K562 (cell line): ENCODE data around the gene BDH2. TPM values are rescaled to one million over a fixed set of nuclear protein-coding genes. Genes with fewer than 3 reads are reported as not detected.
A peak's percentile ranks its signal among the peaks of the same experiment; 100 is the strongest.

ENCODE experiments used
- ATAC-seq: fragments of 200-7000 bp; cut with Tn5 transposase; 3 replicates; pipeline ENCODE4 v1.9.1; 2020; ENCODE audit warnings: moderate library complexity
- BruUV-seq: library from RNA; stranded (reverse); fragments of 400-500 nt; replicated peaks from 2 replicates; lab custom pipeline; 2021; lab: Mats Ljungman, UMichigan
- CTCF ChIA-PET: fragments of 300-600 bp; formaldehyde crosslinking; extraction: SDS; loops from one replicate; lab custom pipeline; 2021; ENCODE audit warnings: low intra/inter-chr PET ratio; lab: Yijun Ruan, JAX
- POLR2A ChIA-PET: fragments of 300-600, 350-650 bp; sonication (Branson Sonifier 250); formaldehyde crosslinking; extraction: SDS; loops from one replicate; lab custom pipeline; 2021; ENCODE audit warnings: antibody characterized with exemption, inconsistent platforms; lab: Yijun Ruan, JAX
- DNase-seq, 4 experiments: peaks; one replicate each; pipeline versions ENCODE4 v3.0.0 to v3.0.0-alpha.2; 2011 to 2018; ENCODE audit warnings: low spot score in 3 of 4, mixed read lengths in 3 of 4; ENCODE audit errors: extremely low read depth in 1 of 4
- FAIRE-seq: peaks from 2 replicates; lab custom pipeline; 2011; peaks lifted over from hg19 to GRCh38; lab: Jason Lieb, UNC
- H2AFZ ChIP-seq: 2 replicates; pipeline ENCODE4 v1.6.0; 2011; ENCODE audit warnings: low read depth, low read length, control low read depth, inconsistent platforms
- H3K27ac ChIP-seq: fragments of 200-600 bp; 3 replicates; pipeline ENCODE4 v1.8.0; 2011; ENCODE audit warnings: low read depth, mild to moderate bottlenecking, control low read depth, inconsistent platforms, low read length, moderate library complexity, mixed read lengths; ENCODE audit errors: extremely low read depth
- H3K27me3 ChIP-seq, 2 experiments: fragments of 300-600 bp in 1 of 2; 2 replicates in 1 of 2; 3 replicates in 1 of 2; pipeline versions ENCODE4 v1.6.0 to v1.8.0; 2011; ENCODE audit warnings: inconsistent platforms in 2 of 2, low read length in 2 of 2, mild to moderate bottlenecking in 1 of 2, mixed read lengths in 1 of 2, moderate library complexity in 1 of 2; ENCODE audit not compliant: control insufficient read depth in 2 of 2, insufficient read depth in 2 of 2
- H3K36me3 ChIP-seq: fragments of 300-600 bp; 3 replicates; pipeline ENCODE4 v1.8.0; 2011; ENCODE audit warnings: mild to moderate bottlenecking, low read length, inconsistent platforms; ENCODE audit not compliant: control insufficient read depth, insufficient read depth
- H3K4me1 ChIP-seq, 2 experiments: fragments of 200-600 bp in 1 of 2; replicated peaks in 1 of 2; 2 replicates in 1 of 2; 3 replicates in 1 of 2; pipeline versions ENCODE4 v1.5.1 to v1.8.0; 2011; ENCODE audit warnings: inconsistent platforms in 2 of 2, low read length in 2 of 2, mild to moderate bottlenecking in 1 of 2, mixed read lengths in 1 of 2, moderate library complexity in 1 of 2; ENCODE audit not compliant: control insufficient read depth in 2 of 2, insufficient read depth in 2 of 2
- H3K4me2 ChIP-seq: 2 replicates; pipeline ENCODE4 v1.6.1; 2011; ENCODE audit warnings: low read length, control low read depth, inconsistent platforms, mixed read lengths; ENCODE audit not compliant: insufficient read depth
- H3K4me3 ChIP-seq: fragments of 200-600 bp; sonication (generic), shearing (Covaris generic); 2 replicates; pipeline ENCODE4 v1.5.1; 2016; ENCODE audit warnings: control low read depth, inconsistent platforms
- H3K79me2 ChIP-seq: fragments of 200-600 bp; 3 replicates; pipeline ENCODE4 v1.8.0; 2011; ENCODE audit warnings: low read length, inconsistent platforms; ENCODE audit not compliant: control insufficient read depth, insufficient read depth
- H3K9ac ChIP-seq, 2 experiments: 2 replicates each; pipeline versions ENCODE4 v1.6.0 to v1.6.1; 2011; ENCODE audit warnings: low read depth in 2 of 2, low read length in 2 of 2, control low read depth in 1 of 2, inconsistent platforms in 1 of 2, mild to moderate bottlenecking in 1 of 2, mixed read lengths in 1 of 2; ENCODE audit not compliant: insufficient read depth in 1 of 2
- H3K9me1 ChIP-seq: one replicate; pipeline ENCODE4 v1.6.0; 2011; ENCODE audit warnings: inconsistent platforms, mild to moderate bottlenecking, low read length, moderate library complexity; ENCODE audit not compliant: control insufficient read depth, insufficient read depth
- H3K9me3 ChIP-seq: replicated peaks from 2 replicates; pipeline ENCODE4 v1.5.1; 2011; ENCODE audit warnings: low read depth, low read length, inconsistent platforms; ENCODE audit not compliant: control insufficient read depth, insufficient read depth
- H4K20me1 ChIP-seq: replicated peaks from 2 replicates; pipeline ENCODE4 v1.6.1; 2011; ENCODE audit warnings: low read length, inconsistent platforms, mixed read lengths; ENCODE audit not compliant: control insufficient read depth, insufficient read depth
- ARHGAP35 ChIP-seq: fragments of 450-650 bp; IDR thresholded peaks from 2 replicates; pipeline ENCODE4 v1.6.1; 2018; ENCODE audit not compliant: partially characterized antibody
- E2F6 ChIP-seq, 2 experiments: IDR thresholded peaks; 2 replicates each; pipeline ENCODE4 v1.6.1; 2011; ENCODE audit warnings: borderline replicate concordance in 1 of 2, control low read depth in 1 of 2, low read depth in 1 of 2, low read length in 1 of 2, mild to moderate bottlenecking in 1 of 2, mixed read lengths in 1 of 2, moderate library complexity in 1 of 2; ENCODE audit not compliant: insufficient read depth in 1 of 2, insufficient read length in 1 of 2, poor library complexity in 1 of 2, severe bottlenecking in 1 of 2; ENCODE audit errors: extremely low read depth in 1 of 2
- GMEB1 ChIP-seq: fragments of 250-450 bp; sonication (Bioruptor Pico); IDR thresholded peaks from 2 replicates; pipeline ENCODE4 v1.4.0; 2020; ENCODE audit warnings: mild to moderate bottlenecking
- MEIS2 ChIP-seq: fragments of 450-650 bp; IDR thresholded peaks from 2 replicates; pipeline ENCODE4 v1.6.1; 2014; ENCODE audit warnings: mild to moderate bottlenecking; ENCODE audit not compliant: partially characterized antibody
- ZNF24 ChIP-seq: fragments of 450-650 bp; IDR thresholded peaks from 2 replicates; pipeline ENCODE4 v1.6.1; 2016
- ZNF512 ChIP-seq: IDR thresholded peaks from 2 replicates; pipeline ENCODE4 v1.6.1; 2016; ENCODE audit warnings: missing genetic modification characterization, missing compliant biosample characterization
- WGBS: fragments of 100-300 bp; shearing (Covaris generic); methylation state at CpG from one replicate; pipeline ENCODE4 v1.1.6; 2016; ENCODE audit warnings: low coverage, mixed read lengths; ENCODE audit not compliant: insufficient coverage; ENCODE audit errors: missing lambda C conversion rate; 5-methylcytosine and 5-hydroxymethylcytosine counted together
- in situ Hi-C: fragments of 300-500 bp; cut with MboI; formaldehyde crosslinking; loops from 4 replicates; pipeline ENCODE4 v1.15.0; 2018; ENCODE audit warnings: inconsistent platforms, mixed read lengths
- intact Hi-C: fragments of 100-400 bp; cut with micrococcal nuclease; formaldehyde crosslinking; loops from 2 replicates; pipeline ENCODE4 v1.14.2; 2022
- polyA plus RNA-seq, 8 experiments: library from polyadenylated mRNA; depleted of rRNA in 4 of 8; stranded (reverse) in 5 of 8; unstranded in 3 of 8; fragments of >200 nt; fragmentation: Nextera tagmentation in 2 of 8; fragmentation: Illumina TruSeq in 1 of 8; extraction: Ambion mirVana in 2 of 8; extraction: Trizol in 1 of 8; gene quantifications; 2 replicates each; pipeline versions ENCODE4 v1.2.1 to v1.2.3, GENCODE V29; 2011 to 2014; ENCODE audit warnings: inconsistent platforms in 1 of 8, missing spikeins in 1 of 8
- total RNA-seq, 7 experiments: library from RNA; depleted of rRNA in 6 of 7; stranded (reverse); fragments of >200 nt in 6 of 7; fragmentation: Illumina TruSeq in 2 of 7; extraction: Trizol in 2 of 7; gene quantifications; 2 replicates each; pipeline versions ENCODE4 v1.2.1 to v1.2.3, GENCODE V29; 2011 to 2021; ENCODE audit warnings: low replicate concordance in 1 of 7

BDH2 gene
- total and polyA plus RNA-seq, 9 of the 15 experiments (the other 6 are each of a cell fraction or from before 2014, with no cell fraction given): 4.9 to 17.9 (median 9.1) TPM

- TF ChIP-seq MEIS2: peak; percentile 14
- no peak for TF ChIP-seq E2F6 (IDR thresholded peaks at IDR 0.05; ENCODE audit: borderline replicate concordance in 1 of 2, extremely low read depth in 1 of 2, insufficient read depth in 1 of 2, insufficient read length in 1 of 2, low read depth in 1 of 2, low read length in 1 of 2, poor library complexity in 1 of 2, severe bottlenecking in 1 of 2)
- no peak for TF ChIP-seq ARHGAP35
- TF ChIP-seq ZNF512: no peak
- TF ChIP-seq GMEB1 (CRISPR knock-in tag): no peak
- TF ChIP-seq ZNF24: peak; percentile 47; the same call in 1 of the 2 replicates
- POLR2A ChIA-PET: interaction anchor here (1.2 to 1.7 kb wide), 2 partner anchors 8 to 68 kb away, joined by 3 to 6 read pairs; no protein-coding TSS in a partner anchor
- ATAC-seq (no peak), DNase-seq (no peak), FAIRE-seq (no peak)
- in situ Hi-C loops: no loop called here
- no peaks in the 10 kb centered on the region for H3K9me1 ChIP-seq
- peaks cover 10 to 13% of the 10 kb centered on the region in 2 experiments; a peak in 4 of 5 replicates for H3K4me1 ChIP-seq
- CTCF ChIA-PET: no interaction called here
- no peaks in the 10 kb centered on the region for H4K20me1 ChIP-seq
- H2AFZ ChIP-seq: peak overlapping the region; percentile 89; the same call in 1 of the 2 replicates
- H3K9ac ChIP-seq: peak overlapping the region in 1 of 2 experiments; percentile 79; a peak in 1 of 4 replicates
- peaks cover 21% of the 10 kb centered on the region; the same call in 2 of the 3 replicates for H3K79me2 ChIP-seq
- WGBS: 51% methylated on average over 7 of the region's 9 CpGs
- H3K27me3 ChIP-seq: no peaks in the 10 kb centered on the region
- no TSS peak for BruUV-seq
- H3K4me2 ChIP-seq: peak overlapping the region; percentile 79
- intact Hi-C loops: loop anchor here (5.0 kb wide), 1 partner anchor 248 kb away; the partner anchor contains the start of gene UBE2D3
- H3K36me3 ChIP-seq: no peaks in the 10 kb centered on the region
- H3K27ac ChIP-seq: no peak overlapping the region
- H3K4me3 ChIP-seq: no peak overlapping the region
- H3K9me3 ChIP-seq: no peaks in the 10 kb centered on the region
These were observed 24.7 kb downstream of the BDH2 start for GRCh38 chr4:103074744-103075434.
